NK-92 (cell line): ENCODE measurements around the gene PPP2R5D.
"Not testable (repeated sequence)": the region's sequence is repeated elsewhere in the genome, so short reads cannot be mapped to it uniquely, and the experiment has no call there.

Experiments
- DNase-seq: peaks from one replicate; lab custom pipeline; 2025; ENCODE audit not compliant: unreplicated experiment; lab: John Stamatoyannopoulos, UW

Gene PPP2R5D

DNA sequence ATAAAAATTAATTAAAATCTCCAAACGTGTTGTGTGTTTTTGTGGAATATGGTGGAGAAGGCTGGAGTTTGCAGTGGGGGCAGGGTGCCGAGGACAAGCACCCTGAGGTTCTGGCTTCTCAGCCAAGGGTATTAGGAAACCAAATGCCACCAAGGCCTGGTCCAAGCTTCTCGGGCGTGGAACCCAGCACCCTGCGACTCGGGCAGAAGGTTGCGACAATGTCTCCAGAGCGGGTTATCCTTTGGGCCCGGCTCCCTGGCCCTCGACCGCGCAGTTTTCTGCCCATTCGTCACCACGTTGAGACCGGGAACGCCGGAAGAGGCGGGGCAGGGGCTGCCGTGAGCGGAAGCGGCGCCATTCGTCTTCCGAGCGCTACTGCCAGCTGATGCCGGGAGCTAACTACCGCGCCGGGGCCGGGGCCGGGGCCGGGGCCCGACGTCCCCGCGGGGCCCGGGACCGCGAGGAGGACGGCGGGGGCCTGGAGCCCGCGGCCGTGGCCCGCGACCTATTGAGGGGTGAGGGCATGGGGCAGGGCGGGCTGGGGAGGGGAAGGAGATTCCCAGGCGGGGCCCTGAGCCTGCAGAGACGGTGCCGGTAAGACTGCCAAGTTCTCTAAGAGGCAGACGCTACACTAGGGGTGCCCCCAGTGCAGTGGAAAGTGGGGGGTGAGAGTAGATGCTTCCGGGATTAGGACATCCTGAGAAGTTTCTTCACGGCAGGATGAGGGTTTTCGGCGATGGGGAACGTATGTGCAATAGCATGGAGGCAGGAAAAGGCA lies 37.1 kb downstream of the PPP2R5D start, which contains the start of gene RRP36:
Gene RRP36, plus strand, starts transcription at position 354 of the 778 bp plus-strand sequence. Its CDS starts 32 bp downstream, at position 386.
- no peak for DNase-seq

DNA sequence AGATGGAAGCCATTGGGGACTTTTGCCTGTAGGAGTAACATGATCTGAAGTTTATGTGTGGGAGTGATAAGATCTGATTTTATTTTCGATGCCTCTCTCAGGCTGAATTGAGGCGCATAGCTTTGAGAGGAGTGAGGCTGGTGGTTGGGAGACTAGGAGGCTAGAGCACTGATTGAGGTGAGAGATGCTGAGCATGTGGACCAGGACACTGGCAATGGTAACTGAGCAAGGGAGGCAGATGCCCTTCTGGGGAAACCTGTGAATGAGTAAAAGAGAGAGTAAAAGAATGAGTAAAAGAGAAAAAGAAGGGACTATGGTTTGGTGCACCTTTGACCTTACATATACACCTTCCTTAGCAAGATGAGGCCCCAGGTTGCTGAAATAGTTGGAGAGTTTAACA lies 40.1 kb downstream of the PPP2R5D start:
- no peak for DNase-seq

DNA sequence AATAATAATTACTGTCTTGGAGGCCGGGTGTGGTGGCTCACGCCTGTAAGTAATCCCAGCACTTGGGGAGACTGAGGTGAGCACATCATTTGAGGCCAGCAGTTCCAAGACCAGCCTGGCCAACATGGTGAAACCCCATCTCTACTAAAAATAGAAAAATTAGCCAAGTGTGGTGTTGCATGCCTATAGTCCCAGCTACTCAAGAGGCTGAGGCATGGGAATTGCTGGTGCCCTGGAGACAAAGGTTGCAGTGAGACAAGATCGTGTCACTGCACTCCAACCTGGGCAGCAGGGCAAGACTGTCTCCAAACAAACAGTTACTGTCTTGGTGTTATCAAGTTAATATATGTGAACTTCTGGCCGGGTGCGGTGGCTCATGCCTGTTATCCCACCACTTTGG lies 42.0 kb downstream of the PPP2R5D start:
- no peak for DNase-seq

DNA sequence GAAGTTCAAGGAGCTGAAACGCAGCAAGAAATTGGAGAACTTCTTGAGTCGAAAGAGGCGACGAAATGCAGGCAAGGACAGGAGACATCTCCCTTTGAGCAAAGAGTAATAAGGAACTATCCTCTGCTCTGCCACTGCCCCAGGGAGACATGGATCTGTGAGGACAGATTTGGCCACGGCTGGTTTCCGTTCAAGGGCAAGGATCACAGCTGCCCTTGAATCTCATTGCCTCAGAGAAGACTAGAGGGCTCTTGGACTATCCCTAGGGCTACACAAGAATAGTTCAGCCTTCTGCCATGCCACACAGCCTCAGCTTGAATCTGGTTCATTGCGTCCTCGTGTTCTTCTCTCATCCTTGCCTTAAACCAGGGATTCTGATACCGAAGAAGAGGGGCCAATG lies 44.8 kb downstream of the PPP2R5D start:
- DNase-seq = no peak

DNA sequence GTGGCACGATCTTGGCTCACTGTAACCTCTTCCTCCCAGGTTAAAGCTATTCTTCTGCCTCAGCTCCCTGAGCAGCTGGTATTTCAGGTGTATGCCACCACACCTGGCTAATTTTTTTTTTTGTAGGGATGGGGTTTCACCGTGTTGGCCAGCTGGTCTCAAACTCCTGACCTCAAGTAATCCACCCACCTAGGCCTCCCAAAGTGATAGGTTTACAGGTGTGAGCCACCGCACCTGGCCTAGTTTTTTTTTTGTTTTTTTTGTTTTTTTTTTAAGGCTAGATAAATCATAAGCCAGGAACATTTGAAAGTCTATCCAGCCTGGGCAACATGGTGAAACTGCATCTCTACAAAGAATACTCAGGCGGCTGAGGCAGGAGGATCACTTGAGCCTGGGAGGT lies 48.0 kb downstream of the PPP2R5D start:
- DNase-seq = no peak

DNA sequence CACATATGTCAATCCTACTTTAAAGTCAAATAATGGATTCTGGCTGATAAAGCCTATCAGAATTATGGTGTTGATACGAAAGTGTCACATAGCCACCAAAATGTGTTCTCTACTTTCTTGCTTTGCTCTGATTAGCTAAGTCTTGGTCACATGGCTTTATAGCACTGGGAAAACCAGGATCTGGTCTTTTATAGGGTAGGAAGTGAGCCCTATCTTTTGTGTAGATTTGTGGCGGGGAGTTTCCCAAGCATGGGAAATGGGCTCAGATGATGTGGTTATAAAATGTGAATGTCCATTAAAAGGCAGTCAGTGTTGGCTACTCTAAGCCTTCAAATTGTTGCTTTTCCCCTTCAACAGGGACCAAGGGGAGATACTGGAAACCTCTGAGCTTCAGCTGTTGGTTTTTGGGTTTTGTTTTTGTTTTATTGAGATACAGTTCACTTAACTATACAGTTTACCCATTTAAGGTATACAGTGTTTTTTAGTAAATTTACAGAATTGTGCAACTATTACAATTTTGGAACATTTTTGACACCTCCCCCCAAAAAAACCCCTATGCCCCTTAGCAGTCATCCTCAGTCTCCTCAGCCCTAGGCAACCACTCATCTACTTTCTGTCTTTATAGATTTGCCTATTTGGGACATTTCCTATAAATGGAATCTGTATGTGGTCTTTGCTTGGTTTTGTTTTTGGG lies 49.3 kb downstream of the PPP2R5D start:
- DNase-seq = no peak

DNA sequence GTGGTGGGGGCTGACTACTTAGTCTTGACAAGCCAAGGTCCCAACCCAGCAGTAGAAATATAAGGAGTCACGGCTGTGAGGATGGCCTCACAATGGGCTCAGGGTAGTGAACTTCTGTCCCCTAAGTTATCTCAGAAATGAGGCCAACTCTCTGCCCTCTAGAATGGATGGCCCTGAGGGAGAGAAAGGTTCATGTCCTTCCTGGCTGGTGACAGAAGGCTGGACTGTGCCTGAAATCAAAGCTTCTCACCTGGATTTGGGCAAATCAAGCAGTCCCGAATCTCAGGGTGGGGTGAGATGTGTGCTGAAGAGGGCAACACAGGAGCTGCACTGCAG lies 49.8 kb downstream of the PPP2R5D start:
- DNase-seq = no peak

DNA sequence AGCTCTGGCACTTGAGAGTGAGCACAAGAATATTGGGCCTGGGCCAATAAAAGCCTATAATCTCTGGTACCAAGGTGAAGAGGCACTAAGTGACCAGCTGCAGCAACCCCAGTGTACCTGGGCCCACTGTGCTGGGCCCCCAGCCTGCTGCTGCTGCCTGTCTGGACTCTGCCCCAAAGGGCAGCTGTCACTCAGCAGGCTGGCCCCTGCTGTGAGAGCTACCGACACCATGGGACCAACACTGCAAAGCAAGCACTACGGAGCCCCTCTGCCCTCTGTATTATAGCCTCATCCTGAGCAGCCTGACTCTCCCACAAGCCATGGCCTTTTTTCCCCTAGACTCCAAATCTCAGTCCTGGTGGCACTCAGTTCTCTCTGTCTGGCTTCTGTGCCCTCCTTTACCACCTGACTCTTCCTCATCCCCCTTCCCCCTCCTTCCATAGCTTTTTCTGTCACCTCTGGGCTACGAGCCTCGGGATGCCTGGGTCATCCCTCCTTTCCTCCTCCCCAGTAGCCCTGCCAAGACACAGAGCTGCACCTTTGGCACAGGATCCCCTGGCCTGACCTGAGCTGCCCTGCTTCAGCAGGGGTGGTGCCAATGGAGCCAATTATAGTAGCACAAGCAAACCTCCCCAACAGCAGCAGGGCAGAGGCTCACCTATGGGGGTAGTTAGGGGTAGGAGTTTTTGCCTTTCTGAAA lies 51.3 kb downstream of the PPP2R5D start:
- no peak for DNase-seq

DNA sequence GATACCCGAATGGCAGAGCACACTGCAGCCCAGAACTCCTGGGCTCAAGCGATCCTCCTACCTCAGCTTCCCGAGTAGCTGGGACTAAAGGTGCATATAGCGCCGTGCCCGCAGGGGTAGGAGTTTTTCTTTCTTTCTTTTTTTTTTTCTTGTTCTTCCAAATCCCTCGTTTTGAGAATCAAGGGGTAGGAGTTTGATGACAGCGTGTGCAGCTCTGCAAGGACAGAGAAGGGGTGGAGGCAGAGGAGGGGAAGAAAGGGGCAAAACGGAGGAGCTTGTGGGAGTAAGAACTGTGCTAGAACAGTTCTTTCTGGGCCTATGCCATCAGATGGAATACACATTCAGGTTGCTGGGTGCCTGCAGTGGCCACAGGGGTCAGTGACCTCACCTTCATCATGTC lies 52.3 kb downstream of the PPP2R5D start:
- DNase-seq = no peak

DNA sequence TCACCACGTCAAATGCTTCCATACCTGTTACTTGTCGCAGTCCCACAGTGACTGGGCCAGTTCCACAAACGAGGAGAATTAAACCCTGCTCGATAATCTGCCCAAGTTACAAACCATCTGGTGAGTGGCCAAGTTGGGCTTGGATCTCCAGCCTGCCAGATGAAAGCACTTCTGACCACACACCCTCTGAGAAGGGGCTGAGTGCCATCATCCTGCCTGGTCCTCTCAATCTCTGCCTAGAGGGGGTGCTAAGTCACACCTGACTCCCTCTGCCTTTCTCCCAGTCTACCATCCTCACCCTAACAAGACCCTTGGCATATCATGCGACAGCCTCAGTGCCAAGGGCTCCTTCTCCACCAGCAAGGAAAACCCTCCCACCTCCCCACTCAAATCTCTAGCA lies 52.8 kb downstream of the PPP2R5D start:
- no peak for DNase-seq

DNA sequence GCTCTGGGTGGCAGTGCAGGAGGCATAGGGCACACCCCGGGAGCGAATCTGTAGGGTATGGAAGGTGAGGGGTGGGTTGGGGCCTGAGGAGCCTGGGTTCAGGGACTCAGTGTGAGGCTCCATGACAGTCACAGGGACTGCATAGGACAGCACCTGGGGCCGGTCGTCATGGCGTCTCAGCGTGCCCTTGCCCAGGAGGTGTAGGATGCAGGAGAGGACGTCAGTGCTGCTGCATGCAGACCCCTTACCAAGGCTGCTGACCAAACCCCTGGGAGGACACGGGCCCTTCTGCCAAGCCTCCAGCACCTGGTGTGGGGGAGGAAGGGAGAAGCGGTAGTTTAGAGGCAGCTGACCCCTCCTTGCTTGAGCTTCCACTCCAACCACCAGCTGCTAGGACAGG lies 53.3 kb downstream of the PPP2R5D start:
- DNase-seq = no peak

DNA sequence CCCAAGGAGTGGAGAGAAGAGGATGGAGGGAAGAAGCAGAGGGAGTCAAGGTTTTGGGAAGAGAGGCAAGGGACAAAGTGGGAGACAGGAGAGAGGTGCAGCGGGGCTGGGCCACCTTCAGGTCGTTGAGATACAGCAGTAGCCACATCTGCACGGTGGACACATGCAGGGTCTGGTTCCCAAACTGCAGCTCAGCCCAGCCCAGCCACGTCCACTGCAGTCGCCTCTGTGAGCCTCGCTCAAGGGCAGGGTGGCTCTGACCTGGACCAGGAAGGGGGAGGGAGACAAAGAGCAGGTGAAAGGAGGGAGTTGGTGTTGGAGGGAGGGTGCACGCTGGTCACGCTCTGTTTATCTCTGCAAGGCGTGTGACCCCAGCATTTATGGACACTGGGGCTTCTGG lies 54.4 kb downstream of the PPP2R5D start:
- no peak for DNase-seq

DNA sequence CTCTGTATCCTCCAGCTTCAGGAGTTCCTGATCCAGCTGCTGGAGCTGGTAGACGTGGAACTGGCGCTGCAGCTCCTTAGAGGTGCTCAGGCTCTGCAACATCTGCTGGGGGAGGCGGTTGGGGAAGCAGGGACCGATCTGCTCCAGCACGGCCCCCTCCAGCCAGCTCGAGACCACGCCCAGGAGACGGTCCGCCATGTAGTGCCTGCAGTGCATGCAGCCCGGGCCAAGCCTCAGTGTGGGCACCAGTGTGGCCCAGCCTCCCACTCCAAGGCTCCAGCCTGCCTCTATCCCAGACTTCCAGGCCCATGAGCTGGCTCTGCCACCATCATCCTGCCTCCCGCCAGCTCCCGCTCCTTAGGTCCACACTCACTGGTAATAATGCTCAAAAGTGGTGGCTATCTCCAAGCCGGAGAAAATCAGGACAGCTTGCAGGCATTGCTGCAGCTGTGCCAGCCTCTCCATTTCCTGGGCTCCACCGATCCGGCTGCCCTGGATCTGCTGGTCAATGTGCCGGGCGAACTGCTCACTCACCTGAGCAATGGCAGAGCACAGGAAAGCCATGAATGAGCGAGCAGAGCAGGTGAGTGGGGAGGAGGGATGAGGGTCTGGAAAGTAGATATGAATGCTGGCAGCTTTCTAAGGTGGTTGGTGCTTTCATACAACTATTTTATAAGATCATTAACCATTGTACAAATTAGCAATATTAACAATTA lies 56.3 kb downstream of the PPP2R5D start:
- DNase-seq = no peak

DNA sequence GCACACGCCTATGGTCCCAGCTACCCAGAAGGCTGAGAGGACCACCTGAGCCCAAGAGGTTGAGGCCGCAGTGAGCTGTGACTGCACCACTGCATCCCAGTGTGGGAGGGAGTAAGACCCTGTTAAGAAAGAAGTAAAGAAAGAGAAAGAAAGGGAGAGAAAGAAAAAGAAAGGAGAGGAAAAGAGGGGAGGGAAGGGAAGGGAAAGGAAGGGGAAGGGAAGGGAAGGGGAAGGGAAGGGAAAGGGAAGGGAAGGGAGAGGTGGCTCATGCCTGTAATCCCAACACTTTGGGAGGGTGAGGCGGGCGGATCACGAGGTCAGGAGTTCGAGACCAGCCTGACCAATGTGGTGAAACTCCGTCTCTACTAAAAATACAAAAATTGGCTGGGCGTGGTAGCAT lies 57.1 kb downstream of the PPP2R5D start:
- DNase-seq = not testable (repeated sequence)

DNA sequence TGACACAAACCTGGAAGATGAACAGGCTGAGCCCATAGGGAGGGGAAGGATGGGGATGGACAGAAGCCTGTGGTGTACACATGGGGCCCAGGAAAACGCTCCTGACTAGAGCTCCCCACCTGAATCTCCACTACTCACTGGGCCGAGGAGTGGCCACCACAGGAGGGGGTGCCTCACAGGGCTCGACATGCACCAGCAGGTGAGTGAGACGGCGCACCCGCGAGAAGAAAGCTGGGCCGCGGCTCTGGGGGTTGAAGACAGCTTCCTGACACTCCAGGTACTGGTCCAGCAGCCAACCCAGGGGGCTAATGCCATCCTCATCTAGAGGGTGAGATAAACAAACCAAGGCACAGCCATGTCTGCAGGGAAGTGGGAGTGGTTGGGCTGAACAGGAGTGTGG lies 58.9 kb downstream of the PPP2R5D start:
- DNase-seq = no peak

DNA sequence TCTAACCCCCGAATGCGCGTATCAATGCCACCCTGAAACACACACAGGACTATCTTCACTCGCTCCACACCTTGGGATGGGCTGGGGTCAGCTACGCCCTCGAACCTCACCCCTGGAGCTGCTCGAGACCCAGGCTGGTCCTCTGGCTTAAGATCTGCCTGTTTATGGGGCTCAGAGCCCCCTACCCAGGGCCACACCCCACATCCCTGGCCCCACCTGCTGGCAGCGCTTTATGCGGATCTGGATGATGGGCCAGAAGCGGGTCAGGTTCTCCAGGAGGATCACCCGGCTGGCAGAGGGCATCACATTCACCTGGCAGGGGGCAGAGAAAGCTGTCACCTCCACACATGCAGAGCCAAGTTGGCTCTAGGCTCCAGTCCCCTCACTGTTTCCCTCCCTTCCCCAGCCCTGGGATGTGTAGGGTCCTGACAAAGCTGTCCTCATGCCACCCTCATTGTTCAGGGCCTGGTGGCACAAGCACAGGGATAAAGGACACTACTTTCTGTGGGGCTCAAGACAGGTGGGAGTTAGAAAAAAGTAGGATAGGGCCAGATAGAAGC lies 61.1 kb downstream of the PPP2R5D start:
- no peak for DNase-seq

DNA sequence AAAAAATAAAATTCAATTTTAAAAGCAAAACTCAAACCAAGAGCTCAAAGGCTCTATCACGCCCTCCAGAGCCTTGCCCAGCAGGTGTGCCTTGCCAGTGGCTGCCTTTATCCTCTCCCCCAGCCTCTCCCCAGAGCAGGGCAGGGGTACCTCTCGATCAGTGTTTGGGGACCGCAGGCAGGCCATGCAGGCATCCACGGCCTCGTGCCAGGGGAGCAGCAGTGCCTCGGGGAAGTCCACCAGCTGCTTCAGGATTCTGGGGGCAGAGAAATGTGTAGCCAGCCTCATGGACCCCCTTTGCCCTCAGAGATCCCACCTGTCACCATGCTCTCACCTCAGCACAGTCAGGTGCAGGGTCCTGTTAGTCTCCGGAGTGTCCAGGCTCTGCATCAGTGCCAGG lies 63.6 kb downstream of the PPP2R5D start:
- DNase-seq = no peak

DNA sequence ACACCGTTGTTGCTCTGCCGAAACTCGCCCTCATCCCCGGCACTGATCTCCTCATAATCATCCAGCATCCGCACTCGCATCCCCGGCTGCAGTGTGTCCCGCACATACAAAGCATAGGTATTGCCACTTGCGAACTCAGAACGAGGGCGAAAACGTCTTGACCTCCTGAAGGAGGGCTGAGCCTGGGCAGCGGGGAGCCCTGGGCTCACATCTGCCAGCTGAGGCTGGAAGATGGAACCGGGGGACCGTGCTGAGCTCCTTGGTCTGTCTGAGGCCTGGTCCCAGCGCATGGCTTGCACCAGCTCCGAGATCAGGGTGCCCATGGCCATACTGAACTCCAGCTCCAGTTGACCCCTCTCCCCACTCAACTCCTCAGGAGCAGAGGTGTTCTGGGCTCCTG lies 66.6 kb downstream of the PPP2R5D start:
- DNase-seq = no peak

DNA sequence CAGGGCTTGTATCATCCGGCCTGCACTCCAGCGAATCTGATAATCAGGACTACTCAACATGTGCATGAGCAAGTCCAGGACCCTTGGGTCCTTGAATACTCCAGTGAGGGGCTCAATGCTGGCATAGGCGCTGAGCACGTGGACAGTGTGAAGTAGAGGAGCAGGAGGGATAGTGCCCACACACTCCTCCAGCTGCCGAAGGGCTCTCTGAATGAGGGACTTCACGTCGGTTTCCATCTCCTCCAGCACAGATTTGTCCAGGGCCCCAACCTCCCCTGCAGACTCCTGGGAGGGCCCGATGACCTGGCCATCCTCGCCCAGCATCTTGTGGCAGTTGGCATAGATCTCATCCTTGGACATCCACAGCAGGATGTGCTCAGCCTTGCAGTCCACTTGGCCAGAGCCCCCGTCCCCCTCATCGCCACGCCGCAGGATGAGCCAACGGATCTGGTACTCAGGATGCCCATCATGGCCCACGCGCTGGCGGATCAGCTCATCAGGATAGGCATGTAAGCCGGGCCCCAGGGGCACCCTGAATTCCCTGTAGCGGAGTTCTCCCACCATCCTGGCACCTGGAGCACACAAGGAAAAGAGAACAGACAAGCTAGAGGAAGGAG lies 68.0 kb downstream of the PPP2R5D start:
- no peak for DNase-seq

DNA sequence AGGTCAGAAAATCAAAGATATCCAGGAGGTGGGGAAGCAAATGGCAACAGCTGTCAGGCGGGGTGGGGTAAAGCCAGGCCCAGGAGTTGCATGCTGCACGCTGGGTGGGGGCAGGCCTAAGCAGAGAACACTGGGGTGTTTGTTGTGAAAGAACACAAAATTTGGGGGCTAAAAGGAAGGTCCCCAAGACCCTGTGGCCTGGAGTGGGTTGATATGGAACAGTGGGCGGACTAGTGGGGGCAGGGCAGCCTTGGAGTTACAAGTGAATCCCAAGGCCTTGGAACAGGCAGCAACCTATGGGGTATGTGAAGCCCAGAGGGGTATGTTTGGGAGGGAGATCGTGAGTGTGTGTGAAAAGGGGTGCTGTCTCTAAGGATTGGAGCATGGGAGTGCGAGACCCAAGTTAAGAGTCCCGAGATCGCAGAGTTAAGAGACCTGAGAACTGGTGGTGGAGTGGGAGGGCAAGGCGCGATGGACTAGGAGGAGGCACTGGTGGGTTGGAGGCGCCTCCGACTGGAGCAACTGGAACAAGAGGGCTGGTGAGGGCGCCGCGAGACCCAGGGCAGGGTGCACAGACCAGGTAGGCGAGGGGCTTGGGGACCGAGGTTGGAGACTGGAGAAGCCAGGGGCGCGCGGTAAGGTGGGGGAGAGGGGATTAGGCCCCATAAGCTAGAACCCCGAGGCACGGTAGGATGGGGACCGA lies 68.6 kb downstream of the PPP2R5D start:
- DNase-seq = no peak
